Activated T-cell treated with anti-CD3 and anti-CD28 coated beads, Interleukin-2, amount 50 U/mL, for 72 hours (primary cell): Measurements from ENCODE around the gene BMP7. TPM values are rescaled to one million over a fixed set of nuclear protein-coding genes. Genes with fewer than 3 reads are reported as not detected.
A peak's percentile ranks its signal among the peaks of the same experiment; 100 is the strongest.
"Not testable (repeated sequence)": the region's sequence is repeated elsewhere in the genome, so short reads cannot be mapped to it uniquely, and the experiment has no call there.

Experiments used
- ATAC-seq, 2 donors: fragments of 150-1000 bp; cut with Tn5 transposase; replicated peaks in 1 of 2; 2 replicates each; pipeline ENCODE4 v1.10.0; 2021; ENCODE audit warnings: moderate library complexity in 2 of 2, mild to moderate bottlenecking in 1 of 2
- DNase-seq, 2 donors: peaks; one replicate each; pipeline ENCODE4 v3.0.0; 2021 to 2022; ENCODE audit warnings: mixed read lengths in 1 of 2
- H3K27ac Mint-ChIP-seq: one replicate; pipeline ENCODE4 v1.8.0; 2022; ENCODE audit warnings: mild to moderate bottlenecking, moderate library complexity, mixed read lengths
- H3K27me3 Mint-ChIP-seq: one replicate; pipeline ENCODE4 v1.8.0; 2022; ENCODE audit warnings: low read depth, mixed read lengths
- H3K36me3 Mint-ChIP-seq, 2 donors: one replicate each; pipeline ENCODE4 v1.8.0; 2022; ENCODE audit warnings: mixed read lengths in 2 of 2, mild to moderate bottlenecking in 1 of 2; ENCODE audit not compliant: insufficient read depth in 2 of 2
- H3K4me1 Mint-ChIP-seq: one replicate; pipeline ENCODE4 v1.8.0; 2022; ENCODE audit warnings: low read depth, mixed read lengths
- H3K4me3 Mint-ChIP-seq, 2 donors: one replicate each; pipeline ENCODE4 v1.8.0; 2022; ENCODE audit warnings: mild to moderate bottlenecking in 2 of 2, mixed read lengths in 2 of 2, moderate library complexity in 2 of 2
- H3K9me3 Mint-ChIP-seq, 2 donors: one replicate each; pipeline ENCODE4 v1.8.0; 2022; ENCODE audit warnings: mixed read lengths in 2 of 2
- total RNA-seq, 2 donors: library from RNA; stranded (reverse); gene quantifications; one replicate each; pipeline ENCODE4 v1.2.3, GENCODE V29; 2022

BMP7 gene
- total RNA-seq, 2 donors from 2014 or later: 0.31 to 0.39 TPM

GRCh38 chr20:57268399-57269076 lies 2.1 kb upstream of the BMP7 start:
- no peak overlapping the region for H3K27ac Mint-ChIP-seq
- no peak overlapping the region for H3K4me3 Mint-ChIP-seq
- ATAC-seq: no peak
- no peak for DNase-seq
- no peaks in the 10 kb centered on the region for H3K36me3 Mint-ChIP-seq
- H3K27me3 Mint-ChIP-seq: peaks cover 71% of the 10 kb centered on the region
- no peaks in the 10 kb centered on the region for H3K9me3 Mint-ChIP-seq
- peaks cover 22% of the 10 kb centered on the region for H3K4me1 Mint-ChIP-seq

GRCh38 chr20:57267158-57267821 lies 849 bp upstream of the BMP7 start:
- H3K27ac Mint-ChIP-seq: no peak overlapping the region
- H3K36me3 Mint-ChIP-seq: no peaks in the 10 kb centered on the region
- H3K4me3 Mint-ChIP-seq: peak overlapping the region in 1 of 2 donors; percentile 36

GRCh38 chr20:57265997-57266290 lies 497 bp downstream of the BMP7 start:
- Mint-ChIP-seq H3K27me3 (peaks cover 78% of the 10 kb centered on the region), H3K36me3 (no peaks in the 10 kb centered on the region), H3K27ac (no peak overlapping the region), H3K4me1 (peaks cover 22% of the 10 kb centered on the region), H3K4me3 (peak overlapping the region in 1 of 2 donors; percentile 34), H3K9me3 (no peaks in the 10 kb centered on the region)
- ATAC-seq (no peak), DNase-seq (no peak)

More at GRCh38 chr20:57267158-57267821, 849 bp upstream of the BMP7 start:
- Mint-ChIP-seq H3K4me1 (peaks cover 22% of the 10 kb centered on the region), H3K9me3 (no peaks in the 10 kb centered on the region), H3K27me3 (peaks cover 75% of the 10 kb centered on the region)
- DNase-seq: no peak
- ATAC-seq: no peak

GRCh38 chr20:57265336-57265996 lies 975 bp downstream of the BMP7 start:
- no peaks in the 10 kb centered on the region for H3K36me3 Mint-ChIP-seq
- ATAC-seq: no peak
- H3K27ac Mint-ChIP-seq: no peak overlapping the region
- H3K9me3 Mint-ChIP-seq: no peaks in the 10 kb centered on the region
- peaks cover 22% of the 10 kb centered on the region for H3K4me1 Mint-ChIP-seq
- peaks cover 78% of the 10 kb centered on the region for H3K27me3 Mint-ChIP-seq
- H3K4me3 Mint-ChIP-seq: peak overlapping the region in 1 of 2 donors; percentile 34
- DNase-seq: no peak

- DNase-seq, H3K9me3 Mint-ChIP-seq, ATAC-seq, H3K27ac Mint-ChIP-seq, H3K36me3 Mint-ChIP-seq: not testable (repeated sequence)
- Mint-ChIP-seq H3K4me3 (peak overlapping the region in 1 of 2 donors; percentile 55), H3K4me1 (peaks cover 20% of the 10 kb centered on the region), H3K27me3 (peaks cover 78% of the 10 kb centered on the region)
Measured at GRCh38 chr20:57264908-57265335, 1.5 kb downstream of the BMP7 start.

GRCh38 chr20:57263801-57264792 lies 2.3 kb downstream of the BMP7 start:
- peaks cover 78% of the 10 kb centered on the region for H3K27me3 Mint-ChIP-seq
- H3K9me3 Mint-ChIP-seq: no peaks in the 10 kb centered on the region
- DNase-seq: peak in 1 of 2 donors; percentile 12
- peak overlapping the region in 1 of 2 donors; percentile 55 for H3K4me3 Mint-ChIP-seq
- ATAC-seq: no peak
- peaks cover 18% of the 10 kb centered on the region for H3K4me1 Mint-ChIP-seq
- no peak overlapping the region for H3K27ac Mint-ChIP-seq
- no peaks in the 10 kb centered on the region for H3K36me3 Mint-ChIP-seq

GRCh38 chr20:57262784-57263609 lies 3.4 kb downstream of the BMP7 start:
- peaks cover 18% of the 10 kb centered on the region for H3K4me1 Mint-ChIP-seq
- no peak overlapping the region for H3K4me3 Mint-ChIP-seq
- H3K9me3 Mint-ChIP-seq: no peaks in the 10 kb centered on the region
- ATAC-seq: no peak
- H3K27me3 Mint-ChIP-seq: peaks cover 78% of the 10 kb centered on the region
- no peak for DNase-seq
- H3K27ac Mint-ChIP-seq: no peak overlapping the region
- no peaks in the 10 kb centered on the region for H3K36me3 Mint-ChIP-seq

GRCh38 chr20:57262301-57262700 lies 4.1 kb downstream of the BMP7 start:
- DNase-seq (no peak), ATAC-seq (no peak)
- Mint-ChIP-seq H3K36me3 (no peaks in the 10 kb centered on the region), H3K27me3 (peaks cover 77% of the 10 kb centered on the region), H3K27ac (no peak overlapping the region), H3K4me1 (peaks cover 17% of the 10 kb centered on the region), H3K9me3 (no peaks in the 10 kb centered on the region), H3K4me3 (no peak overlapping the region)

GRCh38 chr20:57261457-57262251 lies 4.8 kb downstream of the BMP7 start:
- H3K4me3 Mint-ChIP-seq: no peak overlapping the region
- ATAC-seq (no peak), DNase-seq (no peak)
- no peaks in the 10 kb centered on the region for H3K9me3 Mint-ChIP-seq
- no peak overlapping the region for H3K27ac Mint-ChIP-seq
- peaks cover 71% of the 10 kb centered on the region for H3K27me3 Mint-ChIP-seq
- no peaks in the 10 kb centered on the region for H3K36me3 Mint-ChIP-seq
- H3K4me1 Mint-ChIP-seq: peaks cover 12% of the 10 kb centered on the region

- H3K36me3 Mint-ChIP-seq: no peaks in the 10 kb centered on the region
- H3K4me1 Mint-ChIP-seq: peaks cover 12% of the 10 kb centered on the region
- ATAC-seq (no peak), DNase-seq (no peak)
- H3K27ac Mint-ChIP-seq: no peak overlapping the region
- H3K27me3 Mint-ChIP-seq: peaks cover 71% of the 10 kb centered on the region
- H3K4me3 Mint-ChIP-seq: no peak overlapping the region
- no peaks in the 10 kb centered on the region for H3K9me3 Mint-ChIP-seq
Measured at GRCh38 chr20:57260934-57261333, 5.5 kb downstream of the BMP7 start.

- Mint-ChIP-seq H3K4me3 (no peak overlapping the region), H3K36me3 (no peaks in the 10 kb centered on the region), H3K27ac (no peak overlapping the region), H3K4me1 (peaks cover 12% of the 10 kb centered on the region), H3K9me3 (no peaks in the 10 kb centered on the region), H3K27me3 (peaks cover 72% of the 10 kb centered on the region)
- ATAC-seq (no peak), DNase-seq (no peak)
Measured at GRCh38 chr20:57259938-57260921, 6.2 kb downstream of the BMP7 start.
